Liver (tissue), 9 donors: ENCODE data around the gene TAS2R41. TPM values are rescaled to one million over a fixed set of nuclear protein-coding genes. Genes with fewer than 3 reads are reported as not detected.

Experiments
- DNase-seq: peaks from one replicate; pipeline ENCODE4 v3.0.0-alpha.2; 2017; ENCODE audit warnings: low spot score
- H3K27ac ChIP-seq, 2 donors: one replicate each; pipeline ENCODE4 v1.7.0; 2013; ENCODE audit warnings: inconsistent platforms in 2 of 2, low read length in 2 of 2, control low read depth in 1 of 2, low read depth in 1 of 2, mild to moderate bottlenecking in 1 of 2
- H3K27me3 ChIP-seq, 4 donors: one replicate each; pipeline versions ENCODE4 v1.6.1 to v1.7.0; 2013; ENCODE audit warnings: low read length in 3 of 4, inconsistent platforms in 1 of 4, mild to moderate bottlenecking in 1 of 4, moderate library complexity in 1 of 4; ENCODE audit not compliant: control insufficient read depth in 4 of 4, insufficient read depth in 4 of 4
- H3K36me3 ChIP-seq, 4 donors: one replicate each; pipeline versions ENCODE4 v1.6.1 to v1.7.0; 2013; ENCODE audit warnings: low read length in 3 of 4, mild to moderate bottlenecking in 3 of 4, low read depth in 1 of 4, moderate library complexity in 1 of 4; ENCODE audit not compliant: control insufficient read depth in 4 of 4, insufficient read depth in 3 of 4
- H3K4me1 ChIP-seq, 4 donors: one replicate each; pipeline versions ENCODE4 v1.6.1 to v1.7.0; 2013; ENCODE audit warnings: low read length in 3 of 4, mild to moderate bottlenecking in 3 of 4, moderate library complexity in 1 of 4; ENCODE audit not compliant: control insufficient read depth in 4 of 4, insufficient read depth in 4 of 4
- H3K4me3 ChIP-seq, 3 donors: one replicate each; pipeline versions ENCODE4 v1.6.1 to v1.7.0; 2013; ENCODE audit warnings: low read length in 3 of 3, control low read depth in 1 of 3, low read depth in 1 of 3, mild to moderate bottlenecking in 1 of 3
- H3K9ac ChIP-seq, 2 donors: one replicate each; pipeline ENCODE4 v1.7.0; 2013; ENCODE audit warnings: low read length in 2 of 2, mild to moderate bottlenecking in 2 of 2, moderate library complexity in 2 of 2, control low read depth in 1 of 2, low read depth in 1 of 2
- H3K9me3 ChIP-seq, 4 donors: one replicate each; pipeline versions ENCODE4 v1.6.1 to v1.7.0; 2013; ENCODE audit warnings: low read length in 3 of 4; ENCODE audit not compliant: control insufficient read depth in 4 of 4
- EGR1 ChIP-seq, 2 donors: IDR thresholded peaks; 2 replicates each; pipeline ENCODE4 v1.6.1; 2016 to 2018; ENCODE audit warnings: antibody characterized with exemption in 2 of 2, low read depth in 2 of 2
- FOXA1 ChIP-seq: IDR thresholded peaks from 2 replicates; pipeline ENCODE4 v1.6.1; 2016; ENCODE audit warnings: antibody characterized with exemption
- FOXA2 ChIP-seq: IDR thresholded peaks from 2 replicates; pipeline ENCODE4 v1.6.1; 2016; ENCODE audit warnings: antibody characterized with exemption
- GABPA ChIP-seq, 2 donors: IDR thresholded peaks in 1 of 2; conservative IDR thresholded peaks in 1 of 2; 2 replicates each; pipeline ENCODE4 v1.6.1; 2016; ENCODE audit warnings: antibody characterized with exemption in 2 of 2, mild to moderate bottlenecking in 1 of 2, moderate library complexity in 1 of 2
- HNF4A ChIP-seq, 2 donors: conservative IDR thresholded peaks; 2 replicates each; pipeline ENCODE4 v1.6.1; 2016; ENCODE audit warnings: antibody characterized with exemption in 2 of 2, mild to moderate bottlenecking in 2 of 2
- HNF4G ChIP-seq: IDR thresholded peaks from 2 replicates; pipeline ENCODE4 v1.6.1; 2016; ENCODE audit warnings: antibody characterized with exemption
- JUND ChIP-seq, 2 donors: IDR thresholded peaks; 2 replicates each; pipeline ENCODE4 v1.6.1; 2016; ENCODE audit warnings: antibody characterized with exemption in 2 of 2
- NR2F2 ChIP-seq: IDR thresholded peaks from 2 replicates; pipeline ENCODE4 v1.6.1; 2016; ENCODE audit warnings: antibody characterized with exemption
- RAD21 ChIP-seq, 2 donors: IDR thresholded peaks; 2 replicates each; pipeline ENCODE4 v1.6.1; 2016; ENCODE audit warnings: antibody characterized with exemption in 2 of 2, mild to moderate bottlenecking in 2 of 2
- RXRA ChIP-seq, 2 donors: IDR thresholded peaks; 2 replicates each; pipeline ENCODE4 v1.6.1; 2017 to 2018; ENCODE audit warnings: antibody characterized with exemption in 2 of 2, mild to moderate bottlenecking in 1 of 2
- SP1 ChIP-seq: IDR thresholded peaks from 2 replicates; pipeline ENCODE4 v1.6.1; 2018; ENCODE audit warnings: antibody characterized with exemption, mild to moderate bottlenecking
- TAF1 ChIP-seq: conservative IDR thresholded peaks from 2 replicates; pipeline ENCODE4 v1.6.1; 2016; ENCODE audit warnings: antibody characterized with exemption, mild to moderate bottlenecking
- YY1 ChIP-seq: IDR thresholded peaks from 2 replicates; pipeline ENCODE4 v1.6.1; 2016; ENCODE audit warnings: antibody characterized with exemption, mild to moderate bottlenecking
- WGBS: extraction: QIAGEN DNeasy Blood & Tissue Kit; methylation state at CpG from one replicate; pipeline ENCODE4 v1.1.7; 2013; 5-methylcytosine and 5-hydroxymethylcytosine counted together
- polyA plus RNA-seq, 2 donors: library from polyadenylated mRNA; stranded (reverse) in 1 of 2; unstranded in 1 of 2; fragments of 200-250 nt in 1 of 2; fragments of >200 nt in 1 of 2; fragmentation: Nextera tagmentation in 1 of 2; extraction: Ambion mirVana in 1 of 2; gene quantifications; one replicate each; pipeline versions ENCODE4 v1.2.1 to v1.2.3, GENCODE V29; 2013 to 2015
- total RNA-seq, 2 donors: library from RNA; depleted of rRNA; stranded (reverse); fragments of >200 nt; gene quantifications; one replicate each; pipeline ENCODE4 v1.2.3, GENCODE V29; 2014
- TF ChIP-seq, protein P1 (sequence below): IDR thresholded peaks from 2 replicates; pipeline ENCODE4 v1.6.1; 2016; ENCODE audit warnings: antibody characterized with exemption
- TF ChIP-seq, protein P2 (sequence below): IDR thresholded peaks from 2 replicates; pipeline ENCODE4 v1.6.1; 2016; ENCODE audit warnings: antibody characterized with exemption
- TF ChIP-seq, protein P3 (sequence below): IDR thresholded peaks from 2 replicates; pipeline ENCODE4 v1.6.1; 2016; ENCODE audit warnings: antibody characterized with exemption, mild to moderate bottlenecking
- TF ChIP-seq, protein P4 (sequence below): fragments of 150-350 bp; IDR thresholded peaks from 2 replicates; pipeline ENCODE4 v1.5.1; 2017; ENCODE audit warnings: improper control_type of control experiment, low read depth, low read length; ENCODE audit not compliant: missing input control
- TF ChIP-seq, protein P5 (sequence below): IDR thresholded peaks from 2 replicates; pipeline ENCODE4 v1.6.1; 2016; ENCODE audit warnings: antibody characterized with exemption
- donor health status: healthy.
- donor health status: healthy.
- donor health status: healthy.
- donor health status: healthy.
- donor health status: healthy.

TAS2R41 gene
- total and polyA plus RNA-seq, 4 donors, result 0.25 TPM; not detected in 3

DNA sequence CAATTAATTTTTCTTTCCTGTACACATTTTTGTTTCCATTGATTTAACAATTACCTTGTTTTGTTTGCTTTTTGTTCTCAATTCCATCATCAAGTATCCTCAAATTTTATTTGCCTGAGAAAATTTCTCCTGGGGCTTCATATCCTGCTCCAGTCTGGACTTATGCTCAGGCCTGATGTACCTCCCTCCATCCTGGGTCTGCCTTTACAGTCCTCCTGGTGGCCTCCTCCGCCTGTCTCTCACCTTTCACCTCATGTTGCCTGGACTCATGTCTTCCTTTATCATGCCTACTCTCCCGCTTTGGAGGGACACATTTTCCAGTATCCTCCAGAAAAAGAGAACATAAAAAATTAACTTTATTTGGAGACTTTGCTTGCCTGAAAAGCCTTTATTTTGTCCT is 46.6 kb upstream of the TAS2R41 start:
- Histone ChIP-seq H3K27ac (no peak overlapping the region), H3K4me1 (peaks cover 3 to 25% (median 19%) of the 10 kb centered on the region in 4 donors), H3K9ac (no peak overlapping the region), H3K27me3 (no peaks in the 10 kb centered on the region), H3K4me3 (no peak overlapping the region), H3K9me3 (no peaks in the 10 kb centered on the region), H3K36me3 (no peaks in the 10 kb centered on the region)
- DNase-seq, result no peak
- WGBS, result 95% methylated on average over 2 of the region's 2 CpGs
- TF ChIP-seq NR2F2 (no peak), RAD21 (IDR thresholded peaks at IDR 0.05) (no peak), JUND (IDR thresholded peaks at IDR 0.05) (no peak), RXRA (IDR thresholded peaks at IDR 0.05) (no peak)
- TF ChIP-seq, protein P1, sequence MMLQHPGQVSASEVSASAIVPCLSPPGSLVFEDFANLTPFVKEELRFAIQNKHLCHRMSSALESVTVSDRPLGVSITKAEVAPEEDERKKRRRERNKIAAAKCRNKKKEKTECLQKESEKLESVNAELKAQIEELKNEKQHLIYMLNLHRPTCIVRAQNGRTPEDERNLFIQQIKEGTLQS, result no peak

DNA sequence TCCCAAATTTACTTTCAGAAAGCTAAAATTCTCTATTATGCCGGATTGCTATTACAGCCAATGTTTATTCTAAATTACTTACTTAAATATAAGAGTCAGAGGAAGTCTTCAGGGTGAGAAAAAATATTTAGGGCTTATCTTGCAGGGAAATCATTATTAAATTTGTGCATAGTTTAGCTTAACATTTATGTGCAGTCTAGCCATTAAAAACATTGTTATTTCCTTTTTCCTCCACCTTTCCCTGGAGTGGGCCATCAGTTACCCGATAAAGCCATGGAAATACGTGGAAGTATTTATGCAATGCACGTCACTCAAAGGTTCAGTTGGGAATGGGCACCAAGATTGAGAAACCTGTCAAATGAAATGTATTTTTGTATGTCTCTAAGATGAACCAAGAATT is 43.9 kb upstream of the TAS2R41 start:
- WGBS, result 95% methylated on average over 4 of the region's 4 CpGs
- H3K9ac ChIP-seq, result no peak overlapping the region
- H3K27ac ChIP-seq, result no peak overlapping the region
- H3K9me3 ChIP-seq, result no peaks in the 10 kb centered on the region
- no peaks in the 10 kb centered on the region for H3K36me3 ChIP-seq
- peaks cover 8 to 42% (median 34%) of the 10 kb centered on the region in 4 donors for H3K4me1 ChIP-seq
- TF ChIP-seq, protein P2, sequence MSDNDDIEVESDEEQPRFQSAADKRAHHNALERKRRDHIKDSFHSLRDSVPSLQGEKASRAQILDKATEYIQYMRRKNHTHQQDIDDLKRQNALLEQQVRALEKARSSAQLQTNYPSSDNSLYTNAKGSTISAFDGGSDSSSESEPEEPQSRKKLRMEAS, result no peak
- no peak for TF ChIP-seq NR2F2
- TF ChIP-seq RAD21 (IDR thresholded peaks at IDR 0.05), result no peak
- no peak for TF ChIP-seq HNF4G
- no peak for TF ChIP-seq YY1
- TF ChIP-seq TAF1, result no peak
- no peak for TF ChIP-seq GABPA (IDR thresholded peaks at IDR 0.05 in 1 of 2, conservative IDR thresholded peaks at IDR 0.05 in 1 of 2)
- TF ChIP-seq FOXA1, result no peak
- no peaks in the 10 kb centered on the region for H3K27me3 ChIP-seq
- no peak for DNase-seq
- H3K4me3 ChIP-seq, result no peak overlapping the region

DNA sequence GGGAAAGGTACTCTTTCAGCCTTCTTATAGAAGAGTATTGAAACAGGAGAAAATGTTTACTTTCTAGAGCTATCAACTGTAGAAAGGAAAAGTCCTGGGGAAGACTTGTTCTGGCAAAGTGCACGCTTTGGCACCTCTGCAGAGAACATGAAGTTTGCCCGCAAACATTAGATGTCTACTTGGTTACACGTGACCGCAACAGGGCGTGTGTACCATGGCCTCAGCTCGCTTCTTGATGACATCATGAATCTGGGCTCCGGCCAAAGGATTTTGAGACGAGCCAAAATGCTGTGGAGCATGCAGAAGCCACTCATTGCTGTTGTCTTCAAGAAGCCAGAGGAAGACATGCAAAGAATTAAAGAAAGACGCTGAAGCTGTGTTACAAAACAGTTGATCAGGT is 43.0 kb upstream of the TAS2R41 start:
- Histone ChIP-seq H3K36me3 (no peaks in the 10 kb centered on the region), H3K4me3 (no peak overlapping the region), H3K27ac (peak overlapping the region in 1 of 2 donors; percentile 33), H3K27me3 (no peaks in the 10 kb centered on the region), H3K9me3 (no peaks in the 10 kb centered on the region), H3K9ac (no peak overlapping the region), H3K4me1 (peaks cover 8 to 42% (median 34%) of the 10 kb centered on the region in 4 donors)
- WGBS, result 35% methylated on average over 9 of the region's 9 CpGs
- peak; percentile 50 to 88 for TF ChIP-seq RXRA (IDR thresholded peaks at IDR 0.05)
- peak; percentile 85 to 90 for TF ChIP-seq JUND (IDR thresholded peaks at IDR 0.05)
- no peak for TF ChIP-seq GABPA (IDR thresholded peaks at IDR 0.05 in 1 of 2, conservative IDR thresholded peaks at IDR 0.05 in 1 of 2)
- peak; percentile 75 to 86 for TF ChIP-seq HNF4A (conservative IDR thresholded peaks at IDR 0.05)
- TF ChIP-seq HNF4G, result peak; percentile 33
- TF ChIP-seq RAD21 (IDR thresholded peaks at IDR 0.05), result peak in 1 of 2 donors; percentile 30
- peak; percentile 49 for TF ChIP-seq SP1
- TF ChIP-seq, protein P1, result peak; percentile 27
- TF ChIP-seq, protein P3, sequence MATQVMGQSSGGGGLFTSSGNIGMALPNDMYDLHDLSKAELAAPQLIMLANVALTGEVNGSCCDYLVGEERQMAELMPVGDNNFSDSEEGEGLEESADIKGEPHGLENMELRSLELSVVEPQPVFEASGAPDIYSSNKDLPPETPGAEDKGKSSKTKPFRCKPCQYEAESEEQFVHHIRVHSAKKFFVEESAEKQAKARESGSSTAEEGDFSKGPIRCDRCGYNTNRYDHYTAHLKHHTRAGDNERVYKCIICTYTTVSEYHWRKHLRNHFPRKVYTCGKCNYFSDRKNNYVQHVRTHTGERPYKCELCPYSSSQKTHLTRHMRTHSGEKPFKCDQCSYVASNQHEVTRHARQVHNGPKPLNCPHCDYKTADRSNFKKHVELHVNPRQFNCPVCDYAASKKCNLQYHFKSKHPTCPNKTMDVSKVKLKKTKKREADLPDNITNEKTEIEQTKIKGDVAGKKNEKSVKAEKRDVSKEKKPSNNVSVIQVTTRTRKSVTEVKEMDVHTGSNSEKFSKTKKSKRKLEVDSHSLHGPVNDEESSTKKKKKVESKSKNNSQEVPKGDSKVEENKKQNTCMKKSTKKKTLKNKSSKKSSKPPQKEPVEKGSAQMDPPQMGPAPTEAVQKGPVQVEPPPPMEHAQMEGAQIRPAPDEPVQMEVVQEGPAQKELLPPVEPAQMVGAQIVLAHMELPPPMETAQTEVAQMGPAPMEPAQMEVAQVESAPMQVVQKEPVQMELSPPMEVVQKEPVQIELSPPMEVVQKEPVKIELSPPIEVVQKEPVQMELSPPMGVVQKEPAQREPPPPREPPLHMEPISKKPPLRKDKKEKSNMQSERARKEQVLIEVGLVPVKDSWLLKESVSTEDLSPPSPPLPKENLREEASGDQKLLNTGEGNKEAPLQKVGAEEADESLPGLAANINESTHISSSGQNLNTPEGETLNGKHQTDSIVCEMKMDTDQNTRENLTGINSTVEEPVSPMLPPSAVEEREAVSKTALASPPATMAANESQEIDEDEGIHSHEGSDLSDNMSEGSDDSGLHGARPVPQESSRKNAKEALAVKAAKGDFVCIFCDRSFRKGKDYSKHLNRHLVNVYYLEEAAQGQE, result peak; percentile 50
- peak; percentile 54 for TF ChIP-seq YY1
- TF ChIP-seq, protein P4, sequence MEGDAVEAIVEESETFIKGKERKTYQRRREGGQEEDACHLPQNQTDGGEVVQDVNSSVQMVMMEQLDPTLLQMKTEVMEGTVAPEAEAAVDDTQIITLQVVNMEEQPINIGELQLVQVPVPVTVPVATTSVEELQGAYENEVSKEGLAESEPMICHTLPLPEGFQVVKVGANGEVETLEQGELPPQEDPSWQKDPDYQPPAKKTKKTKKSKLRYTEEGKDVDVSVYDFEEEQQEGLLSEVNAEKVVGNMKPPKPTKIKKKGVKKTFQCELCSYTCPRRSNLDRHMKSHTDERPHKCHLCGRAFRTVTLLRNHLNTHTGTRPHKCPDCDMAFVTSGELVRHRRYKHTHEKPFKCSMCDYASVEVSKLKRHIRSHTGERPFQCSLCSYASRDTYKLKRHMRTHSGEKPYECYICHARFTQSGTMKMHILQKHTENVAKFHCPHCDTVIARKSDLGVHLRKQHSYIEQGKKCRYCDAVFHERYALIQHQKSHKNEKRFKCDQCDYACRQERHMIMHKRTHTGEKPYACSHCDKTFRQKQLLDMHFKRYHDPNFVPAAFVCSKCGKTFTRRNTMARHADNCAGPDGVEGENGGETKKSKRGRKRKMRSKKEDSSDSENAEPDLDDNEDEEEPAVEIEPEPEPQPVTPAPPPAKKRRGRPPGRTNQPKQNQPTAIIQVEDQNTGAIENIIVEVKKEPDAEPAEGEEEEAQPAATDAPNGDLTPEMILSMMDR, result no peak
- TF ChIP-seq, protein P2, result peak; percentile 77
- TF ChIP-seq EGR1 (IDR thresholded peaks at IDR 0.05; ENCODE audit: low read depth in 2 of 2), result peak in 1 of 2 donors; percentile 23
- TF ChIP-seq, protein P5, sequence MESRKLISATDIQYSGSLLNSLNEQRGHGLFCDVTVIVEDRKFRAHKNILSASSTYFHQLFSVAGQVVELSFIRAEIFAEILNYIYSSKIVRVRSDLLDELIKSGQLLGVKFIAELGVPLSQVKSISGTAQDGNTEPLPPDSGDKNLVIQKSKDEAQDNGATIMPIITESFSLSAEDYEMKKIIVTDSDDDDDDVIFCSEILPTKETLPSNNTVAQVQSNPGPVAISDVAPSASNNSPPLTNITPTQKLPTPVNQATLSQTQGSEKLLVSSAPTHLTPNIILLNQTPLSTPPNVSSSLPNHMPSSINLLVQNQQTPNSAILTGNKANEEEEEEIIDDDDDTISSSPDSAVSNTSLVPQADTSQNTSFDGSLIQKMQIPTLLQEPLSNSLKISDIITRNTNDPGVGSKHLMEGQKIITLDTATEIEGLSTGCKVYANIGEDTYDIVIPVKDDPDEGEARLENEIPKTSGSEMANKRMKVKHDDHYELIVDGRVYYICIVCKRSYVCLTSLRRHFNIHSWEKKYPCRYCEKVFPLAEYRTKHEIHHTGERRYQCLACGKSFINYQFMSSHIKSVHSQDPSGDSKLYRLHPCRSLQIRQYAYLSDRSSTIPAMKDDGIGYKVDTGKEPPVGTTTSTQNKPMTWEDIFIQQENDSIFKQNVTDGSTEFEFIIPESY, result peak; percentile 46
- TF ChIP-seq FOXA2, result peak; percentile 70
- peak; percentile 72 for TF ChIP-seq FOXA1
- no peak for TF ChIP-seq TAF1
- TF ChIP-seq NR2F2, result no peak
- DNase-seq, result no peak
